GM12801 (cell line): Measurements from ENCODE around the gene RNF40.

ENCODE experiments used
- CTCF ChIP-seq: IDR thresholded peaks from one replicate; pipeline ENCODE4 v1.5.1; 2011; ENCODE audit warnings: control low read depth; ENCODE audit not compliant: insufficient read length; ENCODE audit errors: extremely low read depth

Gene RNF40

GRCh38 chr16:30761928-30762902 lies at the start of gene RNF40, which contains the start of gene CFAP119:
Gene RNF40, plus strand, starts transcription at chr16:30762322. Its CDS starts 224 bp downstream, at chr16:30762546.
Gene CFAP119, minus strand, starts transcription at chr16:30762062. Its CDS starts 314 bp downstream, at chr16:30761748.
- no peak for TF ChIP-seq CTCF

- no peak for TF ChIP-seq CTCF
Observed at GRCh38 chr16:30715750-30716445, 46.2 kb upstream of the RNF40 start.

- TF ChIP-seq CTCF, result no peak
Observed at GRCh38 chr16:30720086-30720485, 42.0 kb upstream of the RNF40 start.

- TF ChIP-seq CTCF, result no peak
Observed at GRCh38 chr16:30720694-30721093, 41.4 kb upstream of the RNF40 start.

GRCh38 chr16:30721167-30721566 lies 41.0 kb upstream of the RNF40 start:
- TF ChIP-seq CTCF, result no peak

- TF ChIP-seq CTCF, result no peak
Observed at GRCh38 chr16:30721606-30722005, 40.5 kb upstream of the RNF40 start.

- no peak for TF ChIP-seq CTCF
Observed at GRCh38 chr16:30722443-30722842, 39.7 kb upstream of the RNF40 start.
